Heart left ventricle (tissue), 16 donors: ENCODE measurements around the gene TYMP. TPM values are rescaled to one million over a fixed set of nuclear protein-coding genes. Genes with fewer than 3 reads are reported as not detected.

Source experiments
- ATAC-seq, 4 donors: fragments of 200-7000 bp; cut with Tn5 transposase; one replicate each; pipeline ENCODE4 v1.9.1; 2020 to 2022; ENCODE audit warnings: moderate library complexity in 4 of 4, mild to moderate bottlenecking in 3 of 4, moderate number of reproducible peaks in 1 of 4
- DNase-seq, 5 donors: peaks; one replicate each; pipeline ENCODE4 v3.0.0-alpha.2; 2020
- H3K27ac ChIP-seq, 12 donors: fragments of 200-600 bp; sonication (generic) in 4 of 12; one replicate each; pipeline versions ENCODE4 v1.5.0 to v1.8.0; 2016 to 2022; ENCODE audit warnings: mild to moderate bottlenecking in 2 of 12
- H3K27me3 ChIP-seq, 9 donors: fragments of 200-600 bp; sonication (generic) in 2 of 9; one replicate each; pipeline versions ENCODE4 v1.5.1 to v1.8.0; 2016 to 2022; ENCODE audit warnings: mild to moderate bottlenecking in 3 of 9
- H3K36me3 ChIP-seq, 9 donors: fragments of 200-600 bp; sonication (generic) in 2 of 9; one replicate each; pipeline versions ENCODE4 v1.5.0 to v1.8.0; 2018 to 2022; ENCODE audit warnings: mild to moderate bottlenecking in 2 of 9
- H3K4me1 ChIP-seq, 12 donors: fragments of 200-600 bp; sonication (generic) in 4 of 12; one replicate each; pipeline versions ENCODE4 v1.5.0 to v1.8.0; 2016 to 2022; ENCODE audit warnings: mild to moderate bottlenecking in 3 of 12
- H3K4me3 ChIP-seq, 12 donors: fragments of 200-600 bp; sonication (generic) in 4 of 12; one replicate each; pipeline versions ENCODE4 v1.5.0 to v1.8.0; 2017 to 2022; ENCODE audit warnings: mild to moderate bottlenecking in 9 of 12, moderate library complexity in 4 of 12
- H3K9me3 ChIP-seq, 12 donors: fragments of 200-600 bp; sonication (generic) in 4 of 12; one replicate each; pipeline versions ENCODE4 v1.5.0 to v1.8.0; 2016 to 2022; ENCODE audit warnings: mild to moderate bottlenecking in 1 of 12
- CTCF ChIP-seq, 12 donors: fragments of 200-600 bp; sonication (generic) in 4 of 12; IDR thresholded peaks; one replicate each; pipeline versions ENCODE4 v1.5.0 to v1.8.0; 2018 to 2022; ENCODE audit warnings: antibody characterized with exemption in 12 of 12, mild to moderate bottlenecking in 5 of 12
- POLR2A ChIP-seq, 2 donors: fragments of 450-650 bp; IDR thresholded peaks; one replicate each; pipeline ENCODE4 v1.6.1; 2017; ENCODE audit warnings: antibody characterized with exemption in 2 of 2, mild to moderate bottlenecking in 2 of 2, moderate library complexity in 2 of 2
- WGBS, 4 donors: extraction: QIAGEN DNeasy Blood & Tissue Kit in 2 of 4; methylation state at CpG; one replicate each; pipeline versions ENCODE4 v1.1.5 to v1.1.7; 2013 to 2018; 5-methylcytosine and 5-hydroxymethylcytosine counted together
- intact Hi-C, 10 donors: fragments of 100-400 bp; cut with DNase I; formaldehyde crosslinking; loops; one replicate each; pipeline versions ENCODE4 v1.11.1 to v1.14.2; 2022
- polyA plus RNA-seq, 2 donors: library from polyadenylated mRNA; stranded (reverse); fragments of 200-250 nt; gene quantifications; one replicate each; pipeline ENCODE4 v1.2.3, GENCODE V29; 2013
- total RNA-seq, 9 donors: library from RNA; depleted of rRNA in 2 of 9; stranded (reverse); fragments of >200 nt in 2 of 9; fragmentation: NEBNext Ultra II Directional in 3 of 9; extraction: Animal tissue kit (Norgen Biotek cat#: 25700) in 3 of 9; gene quantifications; one replicate each; pipeline versions ENCODE4 v1.1.0 to v1.2.4, GENCODE V29; 2016 to 2023
- donor health status: ischemic (EF 13 %, LVEDD 7.1; RV severe dilation, severe dysfunction).
- donor health status: healthy with polysubstance abuse.
- donor health status: DM: no; HTN: yes; CAD: no.
- donor health status: DM: no; HTN: no; CAD: no.
- donor health status: ischemic (EF 25% LVEDD 6.9; RV normal size, moderate dysfunction).
- donor health status: ischemic (EF 25% LVEDD 5.7; RV mildly dilated, moderate dysfunction).
- donor health status: healthy.
- donor health status: DM: yes; HTN: yes; CAD: no.
- donor health status: ischemic (EF 35%, LVEDD 5.7; RV mildly dilated, moderate dysfunction).
- donor health status: nonischemic (EF 11% LVEDD 7.7; RV severe dilation, severe dysfunction).
- donor health status: DM: yes; HTN: yes; CAD: no.
- donor health status: PGD.
- donor health status: ischemic (EF 29% LVEDD 5.4; RV normal size, mild dysfunction).
- donor health status: nonischemic (EF 23%, LVEDD 6.1; RV moderate dilation, normal function).

TYMP gene
- total and polyA plus RNA-seq, 11 donors, result 8.3 to 198 (median 21.7) TPM

- DNase-seq, result no peak
- Histone ChIP-seq H3K36me3 (no peaks in the 10 kb centered on the region), H3K4me1 (peaks cover 0 to 23% (median 8%) of the 10 kb centered on the region in 12 donors), H3K27me3 (peaks cover 24 to 57% (median 34%) of the 10 kb centered on the region in 9 donors), H3K4me3 (no peak overlapping the region), H3K27ac (no peak overlapping the region), H3K9me3 (no peaks in the 10 kb centered on the region)
- ATAC-seq, result no peak
- intact Hi-C loops, result no loop called here
- TF ChIP-seq CTCF (IDR thresholded peaks at IDR 0.05), result no peak
- no peak for TF ChIP-seq POLR2A (IDR thresholded peaks at IDR 0.05)
- WGBS, 4 donors, result 65 to 80% (median 76%) methylated on average over 10 to 11 of the region's 11 CpGs
These were observed 50.1 kb downstream of the TYMP start for GRCh38 chr22:50479721-50480120.

GRCh38 chr22:50477923-50478322 lies 51.9 kb downstream of the TYMP start:
- Histone ChIP-seq H3K9me3 (no peaks in the 10 kb centered on the region), H3K4me1 (peaks cover 0 to 36% (median 21%) of the 10 kb centered on the region in 12 donors), H3K36me3 (no peaks in the 10 kb centered on the region), H3K27me3 (peaks cover 21 to 41% (median 30%) of the 10 kb centered on the region in 9 donors), H3K4me3 (no peak overlapping the region), H3K27ac (no peak overlapping the region)
- WGBS, 4 donors, result 84 to 93% (median 90%) methylated on average over 12 of the region's 12 CpGs
- intact Hi-C loops, result no loop called here
- no peak for DNase-seq
- TF ChIP-seq CTCF (IDR thresholded peaks at IDR 0.05) (no peak), POLR2A (IDR thresholded peaks at IDR 0.05) (no peak)
- no peak for ATAC-seq

- 71 to 85% (median 73%) methylated on average over 7 of the region's 7 CpGs for WGBS, 4 donors
- DNase-seq (no peak), ATAC-seq (no peak)
- Histone ChIP-seq H3K9me3 (no peaks in the 10 kb centered on the region), H3K4me3 (no peak overlapping the region), H3K4me1 (peaks cover 0 to 40% (median 29%) of the 10 kb centered on the region in 12 donors), H3K27me3 (peaks cover 11 to 30% (median 20%) of the 10 kb centered on the region in 9 donors), H3K36me3 (no peaks in the 10 kb centered on the region), H3K27ac (no peak overlapping the region)
- intact Hi-C loops, result no loop called here
- TF ChIP-seq POLR2A (IDR thresholded peaks at IDR 0.05) (no peak), CTCF (IDR thresholded peaks at IDR 0.05) (no peak)
These were observed 52.9 kb downstream of the TYMP start for GRCh38 chr22:50476868-50477267.

Other genes starting within 250 kb of the TYMP start
- 100 to 1,000 TPM in 2 of 9 donors, 10 to 100 TPM in 7; 44.4 to 139 (median 57.9) TPM for gene PLXNB2, start 222.4 kb downstream of the TYMP start, total RNA-seq
- gene PLXNB2, start 222.4 kb downstream of the TYMP start, polyA plus RNA-seq, result 10 to 100 TPM; 35.1 to 40.3 TPM
- 1 to 10 TPM; 1.0 to 3.2 (median 2.0) TPM for gene DENND6B, start 203.0 kb downstream of the TYMP start, total RNA-seq
- gene DENND6B, start 203.0 kb downstream of the TYMP start, polyA plus RNA-seq, result 1 to 10 TPM; 1.0 to 1.3 TPM
- gene PPP6R2, start 186.7 kb downstream of the TYMP start, total RNA-seq, result 10 to 100 TPM; 31.6 to 68.1 (median 41.5) TPM
- gene PPP6R2, start 186.7 kb downstream of the TYMP start, polyA plus RNA-seq, result 10 to 100 TPM; 29.6 to 42.4 TPM
- gene SBF1, start 55.0 kb downstream of the TYMP start, total RNA-seq, result 10 to 100 TPM; 44.9 to 91.8 (median 63.2) TPM
- gene SBF1, start 55.0 kb downstream of the TYMP start, polyA plus RNA-seq, result 10 to 100 TPM; 38.2 to 63.8 TPM
- gene ADM2, start 48.5 kb downstream of the TYMP start, total RNA-seq, result under 1 TPM in 3 of 9 donors, not detected in 6; 0.04 to 0.67 (median 0.19) TPM
- under 1 TPM in 1 of 2 donors, not detected in 1; 0.22 TPM for gene ADM2, start 48.5 kb downstream of the TYMP start, polyA plus RNA-seq
- gene MIOX, start 43.2 kb downstream of the TYMP start, total RNA-seq, result not detected
- gene MIOX, start 43.2 kb downstream of the TYMP start, polyA plus RNA-seq, result not detected
- 10 to 100 TPM; 20.9 to 46.5 (median 32.1) TPM for gene LMF2, start 22.3 kb downstream of the TYMP start, total RNA-seq
- 10 to 100 TPM; 22.6 to 34.8 TPM for gene LMF2, start 22.3 kb downstream of the TYMP start, polyA plus RNA-seq
- gene NCAPH2, start 21.8 kb downstream of the TYMP start, total RNA-seq, result 10 to 100 TPM; 24.7 to 34.5 (median 27.9) TPM
- gene NCAPH2, start 21.8 kb downstream of the TYMP start, polyA plus RNA-seq, result 10 to 100 TPM; 33.9 to 43.3 TPM
- gene SCO2, start 4.4 kb downstream of the TYMP start, total RNA-seq, result 1 to 10 TPM in 2 of 9 donors, under 1 TPM in 2, not detected in 5; 0.67 to 2.6 (median 0.94) TPM
- 1 to 10 TPM in 1 of 2 donors, not detected in 1; 2.0 TPM for gene SCO2, start 4.4 kb downstream of the TYMP start, polyA plus RNA-seq
- gene KLHDC7B, start 15.9 kb upstream of the TYMP start, total RNA-seq, result 1 to 10 TPM in 1 of 9 donors, under 1 TPM in 3, not detected in 5; 0.08 to 1.3 (median 0.14) TPM
- gene KLHDC7B, start 15.9 kb upstream of the TYMP start, polyA plus RNA-seq, result under 1 TPM in 1 of 2 donors, not detected in 1; 0.08 TPM
- gene SYCE3, start 32.9 kb upstream of the TYMP start, total RNA-seq, result not detected
- not detected for gene SYCE3, start 32.9 kb upstream of the TYMP start, polyA plus RNA-seq
- gene CPT1B, start 48.4 kb upstream of the TYMP start, total RNA-seq, result 100 to 1,000 TPM; 115 to 467 (median 306) TPM
- 100 to 1,000 TPM in 1 of 2 donors, 10 to 100 TPM in 1; 51.4 to 267 TPM for gene CPT1B, start 48.4 kb upstream of the TYMP start, polyA plus RNA-seq
- gene CHKB, start 52.8 kb upstream of the TYMP start, total RNA-seq, result 10 to 100 TPM; 23.3 to 54.6 (median 35.6) TPM
- 10 to 100 TPM; 16.7 to 77.1 TPM for gene CHKB, start 52.8 kb upstream of the TYMP start, polyA plus RNA-seq
- gene MAPK8IP2, start 70.8 kb upstream of the TYMP start, total RNA-seq, result under 1 TPM; 0.09 to 0.79 (median 0.25) TPM
- gene MAPK8IP2, start 70.8 kb upstream of the TYMP start, polyA plus RNA-seq, result under 1 TPM; 0.23 to 0.35 TPM
- 10 to 100 TPM; 19.1 to 40.5 (median 27.2) TPM for gene ARSA, start 98.1 kb upstream of the TYMP start, total RNA-seq
- 10 to 100 TPM; 16.7 to 25.0 TPM for gene ARSA, start 98.1 kb upstream of the TYMP start, polyA plus RNA-seq
- 10 to 100 TPM; 11.3 to 36.0 (median 21.9) TPM for gene SHANK3, start 142.8 kb upstream of the TYMP start, total RNA-seq
- gene SHANK3, start 142.8 kb upstream of the TYMP start, polyA plus RNA-seq, result 10 to 100 TPM; 14.9 to 23.2 TPM
- gene ACR, start 208.2 kb upstream of the TYMP start, total RNA-seq, result 1 to 10 TPM in 2 of 9 donors, under 1 TPM in 5, not detected in 2; 0.35 to 1.2 (median 0.50) TPM
- gene ACR, start 208.2 kb upstream of the TYMP start, polyA plus RNA-seq, result under 1 TPM; 0.12 to 0.53 TPM